ENCODE measurements around the gene ZBTB7C.

ZBTB7C gene

GRCh38 chr18:48238206-48238605 is 171.0 kb downstream of the ZBTB7C start:
- peaks cover 22% of the 10 kb centered on the region for H3K9me3 Mint-ChIP-seq (ENCODE audit: low read depth)
- no peak overlapping the region for H3K4me3 Mint-ChIP-seq
- no peaks in the 10 kb centered on the region for H3K36me3 Mint-ChIP-seq
- no peak overlapping the region for H3K27ac Mint-ChIP-seq
- no peaks in the 10 kb centered on the region for H3K4me1 Mint-ChIP-seq (ENCODE audit: low read depth)
- H3K27me3 Mint-ChIP-seq: peaks cover 29% of the 10 kb centered on the region

- no peak overlapping the region for H3K27ac Mint-ChIP-seq
- no peaks in the 10 kb centered on the region for H3K4me1 Mint-ChIP-seq (ENCODE audit: low read depth)
- H3K27me3 Mint-ChIP-seq: peaks cover 27% of the 10 kb centered on the region
- peaks cover 22% of the 10 kb centered on the region for H3K9me3 Mint-ChIP-seq (ENCODE audit: low read depth)
- H3K4me3 Mint-ChIP-seq: no peak overlapping the region
- no peaks in the 10 kb centered on the region for H3K36me3 Mint-ChIP-seq
These were observed 172.4 kb downstream of the ZBTB7C start for GRCh38 chr18:48236822-48237221.

- no peak overlapping the region for H3K27ac Mint-ChIP-seq
- peaks cover under 1% of the 10 kb centered on the region for H3K9me3 Mint-ChIP-seq (ENCODE audit: low read depth)
- no peaks in the 10 kb centered on the region for H3K4me1 Mint-ChIP-seq (ENCODE audit: low read depth)
- H3K27me3 Mint-ChIP-seq: peaks cover 2% of the 10 kb centered on the region
- no peak overlapping the region for H3K4me3 Mint-ChIP-seq
- no peaks in the 10 kb centered on the region for H3K36me3 Mint-ChIP-seq
These were observed 178.6 kb downstream of the ZBTB7C start for GRCh38 chr18:48230467-48231113.

GRCh38 chr18:48229552-48229981 is 179.6 kb downstream of the ZBTB7C start:
- no peak overlapping the region for H3K4me3 Mint-ChIP-seq
- no peaks in the 10 kb centered on the region for H3K36me3 Mint-ChIP-seq
- H3K9me3 Mint-ChIP-seq (ENCODE audit: low read depth): no peaks in the 10 kb centered on the region
- H3K27me3 Mint-ChIP-seq: peaks cover 2% of the 10 kb centered on the region
- no peak overlapping the region for H3K27ac Mint-ChIP-seq
- H3K4me1 Mint-ChIP-seq (ENCODE audit: low read depth): no peaks in the 10 kb centered on the region

GRCh38 chr18:48228841-48229240 is 180.3 kb downstream of the ZBTB7C start:
- no peak overlapping the region for H3K4me3 Mint-ChIP-seq
- H3K27me3 Mint-ChIP-seq: peaks cover under 1% of the 10 kb centered on the region
- H3K9me3 Mint-ChIP-seq (ENCODE audit: low read depth): no peaks in the 10 kb centered on the region
- H3K4me1 Mint-ChIP-seq (ENCODE audit: low read depth): no peaks in the 10 kb centered on the region
- no peaks in the 10 kb centered on the region for H3K36me3 Mint-ChIP-seq
- no peak overlapping the region for H3K27ac Mint-ChIP-seq

GRCh38 chr18:48228301-48228715 is 180.9 kb downstream of the ZBTB7C start:
- H3K36me3 Mint-ChIP-seq: no peaks in the 10 kb centered on the region
- no peaks in the 10 kb centered on the region for H3K27me3 Mint-ChIP-seq
- H3K9me3 Mint-ChIP-seq (ENCODE audit: low read depth): no peaks in the 10 kb centered on the region
- H3K4me1 Mint-ChIP-seq (ENCODE audit: low read depth): no peaks in the 10 kb centered on the region
- H3K27ac Mint-ChIP-seq: no peak overlapping the region
- H3K4me3 Mint-ChIP-seq: no peak overlapping the region

- no peaks in the 10 kb centered on the region for H3K4me1 Mint-ChIP-seq (ENCODE audit: low read depth)
- H3K36me3 Mint-ChIP-seq: no peaks in the 10 kb centered on the region
- H3K27ac Mint-ChIP-seq: no peak overlapping the region
- H3K4me3 Mint-ChIP-seq: no peak overlapping the region
- no peaks in the 10 kb centered on the region for H3K27me3 Mint-ChIP-seq
- no peaks in the 10 kb centered on the region for H3K9me3 Mint-ChIP-seq (ENCODE audit: low read depth)
These were observed 182.0 kb downstream of the ZBTB7C start for GRCh38 chr18:48227206-48227605.

- Mint-ChIP-seq H3K27ac (no peak overlapping the region), H3K36me3 (no peaks in the 10 kb centered on the region), H3K27me3 (no peaks in the 10 kb centered on the region), H3K4me3 (no peak overlapping the region), H3K9me3 (ENCODE audit: low read depth) (no peaks in the 10 kb centered on the region), H3K4me1 (ENCODE audit: low read depth) (no peaks in the 10 kb centered on the region)
These were observed 182.8 kb downstream of the ZBTB7C start for GRCh38 chr18:48226401-48226800.

- Mint-ChIP-seq H3K27me3 (peaks cover 2% of the 10 kb centered on the region), H3K4me3 (no peak overlapping the region), H3K9me3 (ENCODE audit: low read depth) (no peaks in the 10 kb centered on the region), H3K4me1 (ENCODE audit: low read depth) (no peaks in the 10 kb centered on the region), H3K27ac (no peak overlapping the region), H3K36me3 (no peaks in the 10 kb centered on the region)
These were observed 187.1 kb downstream of the ZBTB7C start for GRCh38 chr18:48222118-48222517.

GRCh38 chr18:48219810-48220499 is 189.2 kb downstream of the ZBTB7C start:
- no peak overlapping the region for H3K4me3 Mint-ChIP-seq
- no peak overlapping the region for H3K27ac Mint-ChIP-seq
- peaks cover 2% of the 10 kb centered on the region for H3K27me3 Mint-ChIP-seq
- no peaks in the 10 kb centered on the region for H3K4me1 Mint-ChIP-seq (ENCODE audit: low read depth)
- H3K36me3 Mint-ChIP-seq: no peaks in the 10 kb centered on the region
- H3K9me3 Mint-ChIP-seq (ENCODE audit: low read depth): no peaks in the 10 kb centered on the region

GRCh38 chr18:48219037-48219809 is 190.0 kb downstream of the ZBTB7C start:
- Mint-ChIP-seq H3K9me3 (ENCODE audit: low read depth) (no peaks in the 10 kb centered on the region), H3K4me1 (ENCODE audit: low read depth) (no peaks in the 10 kb centered on the region), H3K4me3 (no peak overlapping the region), H3K27ac (no peak overlapping the region), H3K36me3 (no peaks in the 10 kb centered on the region), H3K27me3 (peaks cover 2% of the 10 kb centered on the region)

GRCh38 chr18:48218285-48219022 is 190.7 kb downstream of the ZBTB7C start:
- H3K36me3 Mint-ChIP-seq: no peaks in the 10 kb centered on the region
- H3K9me3 Mint-ChIP-seq (ENCODE audit: low read depth): no peaks in the 10 kb centered on the region
- peaks cover 2% of the 10 kb centered on the region for H3K27me3 Mint-ChIP-seq
- no peaks in the 10 kb centered on the region for H3K4me1 Mint-ChIP-seq (ENCODE audit: low read depth)
- no peak overlapping the region for H3K27ac Mint-ChIP-seq
- H3K4me3 Mint-ChIP-seq: no peak overlapping the region

GRCh38 chr18:48217258-48218250 is 191.6 kb downstream of the ZBTB7C start:
- H3K27ac Mint-ChIP-seq: no peak overlapping the region
- no peak overlapping the region for H3K4me3 Mint-ChIP-seq
- H3K27me3 Mint-ChIP-seq: peaks cover 2% of the 10 kb centered on the region
- H3K9me3 Mint-ChIP-seq (ENCODE audit: low read depth): no peaks in the 10 kb centered on the region
- no peaks in the 10 kb centered on the region for H3K36me3 Mint-ChIP-seq
- H3K4me1 Mint-ChIP-seq (ENCODE audit: low read depth): no peaks in the 10 kb centered on the region

Measured in activated naive CD8-positive, alpha-beta T cell (primary cell).